H54 (cell line): ENCODE measurements around the gene BBS1.

Experiments used
- DNase-seq: peaks from one replicate; pipeline ENCODE4 v3.0.0; 2011; ENCODE audit warnings: low spot score, mixed read lengths; ENCODE audit not compliant: insufficient read length
- FAIRE-seq: peaks from 3 replicates; lab custom pipeline; 2011; peaks lifted over from hg19 to GRCh38; lab: Jason Lieb, UNC
- POLR2A ChIP-seq: IDR thresholded peaks from 2 replicates; pipeline ENCODE4 v1.6.1; 2011; ENCODE audit warnings: low read depth, mild to moderate bottlenecking, low read length

The BBS1 gene

DNA sequence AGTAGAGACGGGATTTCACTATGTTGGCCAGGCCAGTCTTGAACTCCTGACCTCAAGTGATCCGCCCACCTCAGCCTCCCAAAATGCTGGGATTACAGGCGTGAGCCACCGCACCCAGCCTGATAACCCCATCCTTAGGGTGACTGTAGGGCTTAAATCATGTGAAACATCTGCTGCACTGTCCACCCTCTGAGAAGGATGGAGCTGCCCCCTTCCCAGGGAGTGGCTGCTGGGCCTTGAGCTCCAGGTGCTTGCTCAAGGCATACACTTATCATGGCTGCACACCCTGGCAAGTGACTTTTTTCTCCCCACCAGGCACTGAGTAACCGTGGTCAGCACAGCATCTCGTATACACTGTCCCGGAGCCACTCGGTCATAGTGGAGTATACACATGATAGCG is 38.4 kb upstream of the BBS1 start:
- no peak for FAIRE-seq
- TF ChIP-seq POLR2A = no peak

GRCh38 chr11:66473167-66473566 is 37.3 kb upstream of the BBS1 start:
- no peak for TF ChIP-seq POLR2A
- FAIRE-seq (no peak), DNase-seq (no peak)

More for the DNA sequence above, 38.4 kb upstream of the BBS1 start:
- DNase-seq = no peak

DNA sequence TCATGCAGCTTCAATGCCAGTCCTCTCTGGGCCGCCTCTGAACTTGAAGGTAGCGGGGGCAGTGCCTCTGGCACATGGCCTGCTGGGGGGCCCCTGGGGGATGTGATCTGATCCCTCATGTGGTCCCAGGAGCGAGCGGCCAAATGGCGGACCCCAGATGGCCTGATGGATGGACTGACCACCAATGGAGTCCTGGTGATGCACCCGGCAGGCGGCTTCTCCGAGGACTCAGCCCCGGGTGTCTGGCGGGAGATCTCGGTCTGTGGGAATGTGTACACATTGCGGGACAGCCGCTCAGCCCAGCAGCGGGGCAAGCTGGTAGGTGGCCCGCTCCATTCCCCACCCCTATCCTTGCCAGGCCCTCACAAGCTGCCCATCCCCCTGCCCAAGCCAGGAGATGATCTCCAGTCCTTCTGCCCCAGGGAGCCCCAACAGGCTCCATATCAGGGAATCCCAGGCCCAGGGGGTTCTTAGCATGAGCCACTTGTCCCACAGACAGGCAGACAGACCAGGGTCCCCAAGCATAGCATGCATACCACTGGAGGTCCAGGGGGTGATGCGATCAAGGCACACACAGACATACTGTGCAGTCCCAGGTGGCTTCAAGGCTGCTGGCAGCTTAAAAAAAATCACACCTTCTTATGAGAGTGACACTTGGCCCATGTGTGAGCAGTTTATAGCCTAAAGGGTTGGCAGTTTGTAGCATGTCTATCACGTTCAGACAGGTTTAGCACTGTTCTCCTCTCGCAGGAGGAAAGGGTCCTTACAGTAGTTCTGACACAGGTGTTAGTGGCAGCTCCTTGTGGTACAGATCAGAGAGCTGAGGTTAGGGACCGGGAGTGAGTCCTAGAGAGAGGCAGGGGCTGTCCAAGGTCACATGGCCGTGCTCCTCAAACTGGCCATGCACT is 36.6 kb upstream of the BBS1 start:
- no peak for FAIRE-seq
- no peak for DNase-seq
- no peak for TF ChIP-seq POLR2A

- no peak for TF ChIP-seq POLR2A
- FAIRE-seq (no peak), DNase-seq (no peak)
These were observed 34.9 kb upstream of the BBS1 start for GRCh38 chr11:66475349-66476172.

DNA sequence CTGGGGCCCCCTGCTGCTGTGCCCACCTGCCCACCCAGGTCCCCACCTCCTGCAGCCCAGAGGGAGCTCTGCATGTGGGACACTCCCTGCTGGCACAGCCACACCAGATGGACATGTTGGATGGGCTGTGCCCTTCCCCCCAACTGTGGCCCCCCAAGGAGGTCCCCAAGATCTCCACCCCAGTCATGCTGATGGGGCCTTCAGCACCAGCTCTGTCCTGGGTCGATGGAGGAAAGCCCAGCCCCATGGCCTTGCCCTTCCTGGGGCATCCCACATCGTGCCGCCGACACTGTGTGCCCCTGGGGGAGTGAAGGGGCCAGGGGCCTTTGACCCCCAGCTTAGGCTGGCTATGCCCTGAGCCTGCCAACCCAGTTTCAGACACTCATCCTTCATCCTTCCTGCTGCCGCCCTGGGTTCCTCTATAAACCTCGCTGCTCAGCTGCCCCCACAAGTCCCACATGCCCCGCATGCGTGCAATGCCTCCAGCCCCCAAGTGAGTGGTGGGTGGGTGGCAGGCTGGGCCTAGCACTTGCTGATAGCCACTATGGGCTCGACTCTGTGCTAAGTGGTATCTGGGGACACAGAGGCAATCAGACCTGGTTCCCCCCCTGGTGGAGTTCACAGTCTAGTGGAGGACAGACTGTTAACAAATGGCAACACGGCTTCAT is 34.1 kb upstream of the BBS1 start:
- DNase-seq = no peak
- no peak for TF ChIP-seq POLR2A
- no peak for FAIRE-seq

- TF ChIP-seq POLR2A = no peak
- no peak for DNase-seq
- no peak for FAIRE-seq
These were observed 33.6 kb upstream of the BBS1 start for GRCh38 chr11:66476841-66477251.

DNA sequence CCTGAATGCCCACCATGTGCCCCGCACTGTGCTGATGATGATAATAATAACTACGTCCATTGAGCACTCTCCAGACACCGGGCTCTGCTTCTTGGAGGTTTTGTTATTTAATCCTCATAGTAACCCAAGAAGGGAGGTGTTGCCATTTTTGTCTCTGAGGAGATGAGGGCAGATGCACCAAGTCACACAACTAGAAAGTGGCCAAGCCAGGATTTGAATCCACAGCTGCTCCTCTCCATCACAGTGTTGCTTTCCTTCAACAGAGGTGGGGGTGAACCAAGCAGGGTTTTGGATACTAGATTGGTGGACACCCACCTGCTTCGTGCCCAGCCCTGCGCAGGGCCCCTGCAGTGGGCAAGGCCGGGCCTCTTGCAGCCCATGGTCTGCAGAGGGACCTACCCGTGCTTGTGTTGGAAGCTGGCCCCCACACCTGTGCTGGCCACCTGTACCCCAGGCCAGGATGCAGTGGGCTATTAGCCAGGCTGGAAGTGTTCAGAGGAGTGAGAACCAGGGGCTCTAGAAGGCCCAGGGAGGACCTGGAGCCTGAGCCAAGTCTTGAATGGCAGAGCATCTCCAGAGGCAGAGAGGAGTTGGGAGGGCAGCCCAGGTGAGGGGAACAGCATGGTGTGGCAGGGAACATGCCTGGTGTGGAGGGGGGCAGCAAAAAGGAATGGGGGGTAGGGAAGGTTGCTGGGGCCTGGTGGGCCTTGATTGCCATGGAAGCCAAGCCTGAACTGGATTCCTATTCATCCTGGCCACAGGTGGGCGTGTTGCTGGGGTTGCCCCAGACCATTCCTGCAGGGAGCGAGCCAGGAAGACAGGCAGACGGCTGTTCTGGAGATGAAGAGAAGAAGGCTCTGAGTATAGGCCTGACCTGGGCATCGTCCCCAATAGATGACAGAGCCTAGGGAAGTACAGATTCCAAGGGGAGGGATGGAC is 32.9 kb upstream of the BBS1 start:
- no peak for FAIRE-seq
- no peak for DNase-seq
- no peak for TF ChIP-seq POLR2A

- FAIRE-seq = no peak
- no peak for DNase-seq
- no peak for TF ChIP-seq POLR2A
These were observed 31.6 kb upstream of the BBS1 start for GRCh38 chr11:66478729-66479393.

DNA sequence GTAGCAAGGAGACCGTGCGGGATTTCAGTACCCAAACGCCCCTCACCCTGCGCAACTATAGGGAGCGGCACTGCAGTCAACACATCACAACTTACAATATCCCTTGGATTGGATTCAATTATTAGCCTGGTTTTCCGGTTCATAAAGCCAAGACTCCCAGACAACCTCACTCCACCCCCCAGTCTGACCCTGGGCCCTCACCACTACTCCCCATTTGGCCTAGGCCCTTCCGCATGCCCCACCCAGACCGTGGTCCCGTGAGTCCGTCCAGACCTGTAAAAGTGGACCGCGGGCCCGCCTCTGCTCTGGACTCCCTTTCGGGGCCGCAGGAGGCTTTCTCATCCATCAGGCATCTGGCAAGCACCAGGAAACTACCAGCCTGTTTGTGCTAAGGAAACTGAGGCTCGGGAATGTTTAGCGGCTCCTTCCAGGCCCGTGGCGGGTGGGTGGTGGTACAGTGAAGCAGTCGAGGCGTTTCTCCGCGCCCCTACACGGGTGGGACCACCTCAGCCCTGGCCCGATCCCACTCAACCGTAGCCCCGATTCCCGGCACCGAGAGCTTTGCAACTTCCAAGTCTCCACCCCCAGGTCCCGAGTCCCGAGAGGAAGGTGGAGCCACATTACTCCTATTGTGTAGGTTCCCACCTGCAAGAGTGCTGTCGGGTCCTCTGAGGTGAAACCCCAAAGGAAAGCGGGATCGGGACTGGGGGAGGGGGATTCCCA is 30.9 kb upstream of the BBS1 start:
- FAIRE-seq = no peak
- DNase-seq = peak; percentile 78

DNA sequence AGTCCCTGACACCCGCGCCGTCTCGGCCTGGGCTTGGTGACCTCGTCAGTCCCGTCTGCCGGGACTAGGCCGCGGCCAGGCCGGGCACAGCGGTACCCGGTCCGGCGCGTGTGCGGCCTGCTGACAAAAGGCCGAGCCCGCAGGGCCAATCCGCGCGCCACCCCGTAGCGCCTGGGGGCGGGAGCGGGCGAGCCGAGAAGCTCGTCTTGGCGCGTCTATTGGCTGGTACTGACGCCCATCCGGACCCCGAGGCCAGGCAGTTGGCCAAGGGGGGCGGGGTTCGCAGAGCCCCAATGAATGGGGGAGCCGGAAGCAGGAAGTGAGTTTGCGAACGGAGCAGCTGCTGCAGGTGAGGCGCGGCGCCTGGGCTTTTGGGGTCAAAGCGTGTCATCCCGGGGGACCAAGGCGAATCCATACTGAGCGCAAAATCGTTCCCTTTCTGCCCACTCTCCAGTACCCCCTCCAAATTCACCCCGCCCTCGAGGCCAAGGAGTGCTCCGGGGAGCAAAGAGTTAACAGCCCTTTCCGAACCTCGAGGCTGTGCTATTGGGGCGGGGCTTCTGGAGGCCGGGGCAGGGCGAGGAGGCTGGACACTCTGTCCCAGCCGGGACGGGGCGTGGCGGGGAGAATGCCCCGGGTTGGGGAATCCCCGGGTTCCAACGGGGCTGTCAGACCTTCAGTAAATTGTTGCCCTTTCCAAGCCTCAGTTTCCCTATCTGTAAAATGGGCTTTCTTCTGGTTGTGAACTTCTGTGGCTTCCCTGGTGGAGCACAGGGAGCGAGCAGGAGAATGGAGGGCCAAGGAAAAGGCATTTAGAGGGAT is 30.1 kb upstream of the BBS1 start, which contains the start of gene DPP3:
Gene DPP3, plus strand, starts transcription at position 318 of the 822 bp plus-strand sequence. CDS start 1,767 bp downstream, outside the sequence.
- peak; percentile 97 for DNase-seq
- TF ChIP-seq POLR2A = peak; percentile 87
- no peak for FAIRE-seq

More for the DNA sequence above, 30.9 kb upstream of the BBS1 start:
- no peak for TF ChIP-seq POLR2A
